Fibroblast of mammary gland (primary cell): ENCODE data around the gene COBL.

ENCODE experiments used
- DNase-seq: peaks from one replicate; pipeline ENCODE4 v3.0.0-alpha.2; 2010; ENCODE audit warnings: low read depth
- H3K4me3 ChIP-seq: 2 replicates; pipeline ENCODE4 v1.5.1; 2011; ENCODE audit warnings: low read depth, mild to moderate bottlenecking, low read length, moderate library complexity; ENCODE audit not compliant: control insufficient read depth
- CTCF ChIP-seq: conservative IDR thresholded peaks from 2 replicates; pipeline ENCODE4 v1.5.1; 2011; ENCODE audit warnings: low read depth, low read length, inconsistent platforms; ENCODE audit not compliant: control insufficient read depth, insufficient read depth

COBL gene

GRCh38 chr7:51055039-51055840 lies 261.4 kb downstream of the COBL start:
- H3K4me3 ChIP-seq = no peak overlapping the region
- no peak for TF ChIP-seq CTCF
- DNase-seq = no peak

- TF ChIP-seq CTCF = no peak
- H3K4me3 ChIP-seq = no peak overlapping the region
- no peak for DNase-seq
Measured at GRCh38 chr7:51054231-51054630, 262.4 kb downstream of the COBL start.

- no peak for DNase-seq
- H3K4me3 ChIP-seq = no peak overlapping the region
- no peak for TF ChIP-seq CTCF
Measured at GRCh38 chr7:51053160-51053925, 263.3 kb downstream of the COBL start.

GRCh38 chr7:51046482-51046881 lies 270.1 kb downstream of the COBL start:
- no peak for DNase-seq
- TF ChIP-seq CTCF = no peak
- no peak overlapping the region for H3K4me3 ChIP-seq

- TF ChIP-seq CTCF = no peak
- DNase-seq = no peak
- H3K4me3 ChIP-seq = no peak overlapping the region
Measured at GRCh38 chr7:51046103-51046466, 270.5 kb downstream of the COBL start.

GRCh38 chr7:51045319-51046102 lies 271.1 kb downstream of the COBL start:
- no peak for TF ChIP-seq CTCF
- no peak overlapping the region for H3K4me3 ChIP-seq
- DNase-seq = peak; percentile 82
